Stimulated activated CD4-positive, alpha-beta T cell treated with anti-CD3 and anti-CD28 coated beads, Interleukin-4, amount 100 ng/mL, for 48 hours (primary cell): ENCODE measurements around the gene CDH23.

Source experiments
- DNase-seq, 2 donors: peaks; one replicate each; pipeline ENCODE4 v3.0.0-alpha.2; 2020; ENCODE audit warnings: low read depth in 2 of 2

CDH23 gene

GRCh38 chr10:71603754-71604153 is 207.0 kb downstream of the CDH23 start:
- no peak for DNase-seq

DNA sequence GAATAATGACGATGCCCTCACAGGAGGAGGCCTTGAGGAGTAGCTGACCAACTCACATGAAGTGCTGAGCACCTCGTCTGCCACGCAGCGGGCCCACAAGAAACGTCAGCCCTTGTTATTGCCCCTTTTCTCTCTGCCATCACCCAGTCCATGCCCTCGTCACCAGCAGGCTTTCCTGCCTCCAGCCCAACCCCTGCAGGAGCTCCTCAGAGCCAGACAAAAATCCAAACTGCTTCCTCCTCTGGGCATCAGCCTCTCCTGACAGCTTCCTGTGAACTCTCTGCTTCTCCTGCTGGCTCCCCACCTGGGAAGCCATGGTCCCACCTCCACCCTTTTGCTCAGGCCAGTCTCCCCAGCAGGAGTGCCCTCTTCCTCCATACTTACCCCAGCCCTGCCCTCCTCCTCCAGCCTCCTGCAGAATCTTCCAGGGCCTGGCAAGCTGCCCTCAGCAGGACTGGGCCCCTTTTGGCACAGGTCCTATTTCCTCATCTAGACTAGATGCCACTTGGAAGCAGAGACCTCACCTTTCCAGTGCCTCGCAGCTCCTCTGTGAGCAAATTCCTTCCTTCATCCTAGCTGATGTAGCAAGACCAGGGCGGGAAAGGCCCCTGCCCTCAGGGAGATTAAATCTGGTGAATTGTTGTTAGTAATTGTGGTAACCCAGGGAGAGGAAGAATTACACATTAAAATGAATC is 207.8 kb downstream of the CDH23 start:
- no peak for DNase-seq

DNA sequence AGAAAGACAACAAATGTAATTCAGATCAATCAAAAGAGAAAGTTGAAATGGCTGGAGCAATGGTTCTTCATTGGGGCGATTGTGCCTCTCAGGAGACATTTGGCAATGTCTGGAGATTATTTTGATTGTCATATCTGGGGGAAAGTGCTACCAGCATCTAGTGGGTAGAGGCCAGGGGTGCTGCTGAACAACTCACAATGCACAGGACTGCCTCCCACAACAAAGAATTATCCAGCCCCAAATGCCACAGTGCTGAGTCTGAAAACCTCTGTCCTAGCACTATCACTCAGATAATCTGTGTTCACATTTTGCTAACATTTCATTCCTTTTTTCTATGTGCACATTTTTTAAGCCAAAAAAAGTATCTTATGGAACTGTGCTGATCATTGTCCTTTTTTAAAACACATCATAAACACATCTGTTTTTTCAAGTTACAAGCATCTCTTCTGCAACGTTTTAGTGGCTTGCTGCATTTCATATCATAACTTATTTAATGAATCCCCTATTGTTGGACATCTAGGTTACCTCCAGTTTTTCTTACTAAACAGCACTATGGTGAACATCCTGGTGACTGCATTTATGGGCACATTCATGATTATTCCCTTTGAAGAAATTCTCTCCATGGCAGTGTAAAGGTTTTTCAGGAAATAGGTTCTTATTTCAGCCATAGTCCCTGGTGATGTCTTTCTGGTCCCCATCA is 208.7 kb downstream of the CDH23 start:
- DNase-seq = no peak

DNA sequence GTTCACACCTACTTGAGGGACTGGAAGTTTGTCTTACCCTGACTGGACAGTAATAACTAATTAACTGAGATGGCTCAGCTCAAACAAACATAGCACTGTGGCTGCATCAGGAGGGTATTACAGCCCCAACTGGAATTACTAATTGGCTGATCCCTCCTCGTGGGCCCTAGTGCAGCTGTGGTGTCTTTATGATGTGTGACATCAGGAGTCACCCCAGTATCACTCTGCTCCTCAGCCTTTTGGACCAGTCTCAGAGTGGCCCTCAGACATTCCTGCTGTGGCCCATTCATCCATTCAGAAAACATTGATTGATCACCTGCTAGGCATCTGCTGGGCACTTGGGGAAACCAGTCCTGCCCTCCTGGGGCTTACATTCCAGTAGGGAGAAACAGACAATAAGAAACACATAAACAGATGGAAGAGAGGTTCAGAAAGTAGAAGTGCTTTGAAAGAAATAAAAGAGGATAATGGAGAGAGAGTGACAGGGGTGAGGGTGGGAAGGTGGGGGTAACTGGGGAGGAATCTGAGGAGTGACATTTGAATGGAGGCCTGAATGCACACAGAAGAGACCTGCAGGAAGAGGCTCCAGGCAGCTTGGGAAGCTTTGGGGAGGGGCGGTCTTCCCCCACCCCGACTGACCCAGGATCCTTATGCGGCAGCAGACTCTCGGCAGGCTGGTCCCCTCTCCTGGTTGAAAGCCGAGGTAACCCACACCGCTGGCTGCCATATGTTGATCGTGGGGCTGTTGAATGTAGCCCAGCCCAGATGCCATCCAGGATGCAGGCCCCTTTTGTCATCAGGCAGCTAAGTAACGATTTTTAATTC is 209.7 kb downstream of the CDH23 start:
- no peak for DNase-seq

DNA sequence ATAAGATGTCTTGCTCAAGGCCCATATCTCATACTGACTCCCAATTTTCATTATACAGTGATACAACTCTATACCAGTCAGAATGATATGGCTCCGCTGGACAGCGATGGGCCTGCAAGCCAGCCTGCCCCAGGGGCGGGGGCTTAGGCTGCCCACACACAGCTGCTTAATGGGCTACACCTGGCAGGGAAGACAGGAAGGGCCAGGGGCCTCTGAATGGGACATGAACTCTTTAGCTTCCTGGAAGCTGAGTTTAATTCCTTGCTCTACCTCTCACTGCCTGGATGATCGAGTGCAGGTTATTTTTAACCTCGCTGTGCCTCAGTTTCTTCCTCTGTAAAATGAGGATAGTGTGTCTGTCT is 210.3 kb downstream of the CDH23 start:
- no peak for DNase-seq

GRCh38 chr10:71608819-71609768 is 212.4 kb downstream of the CDH23 start:
- DNase-seq = peak; percentile 59 to 70

DNA sequence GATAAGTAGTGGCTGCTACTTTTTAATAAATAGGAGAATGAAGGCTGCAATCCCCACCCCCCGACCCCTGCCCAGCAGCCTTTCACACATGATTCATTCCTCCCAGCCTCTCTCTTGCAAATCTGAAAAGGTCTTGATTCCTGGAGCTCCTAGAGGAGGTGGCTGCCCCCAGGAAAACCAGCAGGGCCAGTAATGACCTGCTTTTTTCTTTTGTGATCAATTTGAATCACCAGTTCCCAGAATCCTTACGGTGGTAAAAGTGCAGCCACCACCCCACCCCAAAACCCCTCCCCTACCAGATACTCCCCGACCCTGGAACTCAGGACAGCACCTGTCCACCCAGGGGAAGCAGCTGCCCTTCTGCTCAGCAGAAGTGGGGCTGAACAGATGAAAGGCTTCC is 213.9 kb downstream of the CDH23 start:
- no peak for DNase-seq

- no peak for DNase-seq
Measured at GRCh38 chr10:71611131-71611530, 214.4 kb downstream of the CDH23 start.

- no peak for DNase-seq
Measured at GRCh38 chr10:71611709-71612422, 215.1 kb downstream of the CDH23 start.

DNA sequence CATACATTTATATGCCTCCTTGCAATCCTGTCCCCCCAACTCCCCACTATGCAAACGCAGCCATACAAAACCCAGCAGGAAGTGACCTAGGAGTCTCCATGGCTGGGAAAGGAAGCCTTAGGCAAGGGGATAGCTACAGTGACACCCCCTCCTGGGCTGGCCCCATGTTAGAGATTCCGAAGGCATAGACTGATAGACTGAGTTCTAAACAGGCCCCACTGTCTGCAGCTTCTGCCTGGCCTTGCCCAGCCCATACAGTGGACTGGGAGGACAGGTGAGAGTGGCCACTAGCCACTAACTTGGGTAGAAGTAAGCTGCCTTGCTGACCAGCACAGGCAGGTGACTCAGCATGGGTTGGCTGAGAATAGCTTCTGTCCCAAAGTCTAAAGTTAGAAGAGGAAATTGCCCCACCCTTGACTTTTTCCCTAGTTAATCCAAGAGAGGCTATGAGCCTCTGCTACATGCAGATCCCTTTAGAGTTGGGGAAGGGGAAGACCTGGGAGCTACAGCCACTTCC is 216.6 kb downstream of the CDH23 start:
- DNase-seq = no peak

- no peak for DNase-seq
Measured at GRCh38 chr10:71613877-71614276, 217.2 kb downstream of the CDH23 start.

- DNase-seq = no peak
Measured at GRCh38 chr10:71614946-71615345, 218.2 kb downstream of the CDH23 start.

DNA sequence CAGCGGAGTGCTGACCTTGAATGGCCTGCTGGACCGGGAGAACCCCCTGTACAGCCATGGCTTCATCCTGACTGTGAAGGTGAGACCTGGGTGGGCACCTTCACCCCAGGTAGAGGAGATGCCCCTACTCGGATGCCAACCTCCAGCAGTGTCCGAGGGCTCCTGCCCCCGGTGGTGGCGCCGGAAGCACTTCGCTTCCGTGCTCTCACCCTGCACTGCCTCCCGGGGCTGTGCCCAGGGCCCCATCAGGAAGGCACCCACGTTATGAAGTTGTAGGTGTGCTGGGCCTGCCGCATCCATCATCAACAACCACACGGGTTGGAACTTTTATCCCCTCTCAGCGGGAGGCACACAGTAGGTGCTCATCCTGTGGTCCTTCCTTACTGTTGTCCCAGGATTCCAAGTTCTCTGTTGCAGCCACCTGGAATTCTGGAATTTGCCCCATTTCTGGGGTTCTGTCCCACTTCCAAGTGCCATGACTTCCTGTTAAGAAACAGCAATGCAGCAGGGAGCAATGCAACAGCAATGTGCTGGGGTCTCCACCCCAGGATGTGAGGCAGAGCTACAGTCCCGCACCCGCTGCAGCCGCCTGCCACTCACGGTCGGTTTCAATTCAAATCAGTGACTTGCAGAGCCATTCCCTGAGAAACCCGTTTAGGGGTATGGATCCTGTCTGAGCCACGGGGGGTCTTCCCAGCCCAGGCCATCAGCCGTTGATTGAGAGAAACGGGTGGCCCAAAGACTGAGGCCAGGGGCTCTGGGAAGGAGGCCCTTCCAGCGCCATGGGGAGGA is 219.0 kb downstream of the CDH23 start:
- DNase-seq = no peak

DNA sequence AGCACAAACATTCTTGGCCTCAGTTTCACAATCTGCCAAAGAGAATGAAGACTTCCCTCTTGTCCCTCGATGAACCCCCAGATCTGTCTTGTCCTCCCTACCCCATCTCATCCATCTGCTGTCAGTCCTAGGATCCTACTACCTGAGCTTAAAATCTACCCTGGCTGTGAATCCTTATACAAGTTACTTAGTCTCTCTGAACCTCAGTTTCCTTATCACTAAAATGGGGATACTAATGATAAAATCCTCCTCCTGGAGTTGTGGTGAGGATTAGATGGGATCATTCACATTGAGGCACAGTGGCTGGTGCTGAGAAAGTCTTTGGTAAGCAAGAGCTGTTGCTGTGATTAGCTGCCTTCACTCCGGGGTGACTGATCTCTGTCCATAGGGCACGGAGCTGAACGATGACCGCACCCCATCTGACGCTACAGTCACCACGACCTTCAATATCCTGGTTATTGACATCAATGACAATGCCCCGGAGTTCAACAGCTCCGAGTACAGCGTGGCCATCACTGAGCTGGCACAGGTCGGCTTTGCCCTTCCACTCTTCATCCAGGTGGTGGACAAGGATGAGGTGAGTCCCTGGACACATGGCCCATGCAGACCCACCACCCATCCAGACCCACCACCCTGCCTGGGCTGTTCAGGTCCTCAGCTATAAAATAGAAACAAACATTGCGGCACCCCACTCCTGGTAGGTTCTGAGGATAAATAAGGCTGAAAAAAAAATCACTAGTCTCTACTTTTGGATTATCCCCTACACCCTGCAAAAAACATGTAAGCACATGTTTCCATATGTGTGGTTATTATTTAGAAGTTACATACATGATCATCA is 220.3 kb downstream of the CDH23 start:
- no peak for DNase-seq

- DNase-seq = no peak
Measured at GRCh38 chr10:71618176-71618575, 221.5 kb downstream of the CDH23 start.

DNA sequence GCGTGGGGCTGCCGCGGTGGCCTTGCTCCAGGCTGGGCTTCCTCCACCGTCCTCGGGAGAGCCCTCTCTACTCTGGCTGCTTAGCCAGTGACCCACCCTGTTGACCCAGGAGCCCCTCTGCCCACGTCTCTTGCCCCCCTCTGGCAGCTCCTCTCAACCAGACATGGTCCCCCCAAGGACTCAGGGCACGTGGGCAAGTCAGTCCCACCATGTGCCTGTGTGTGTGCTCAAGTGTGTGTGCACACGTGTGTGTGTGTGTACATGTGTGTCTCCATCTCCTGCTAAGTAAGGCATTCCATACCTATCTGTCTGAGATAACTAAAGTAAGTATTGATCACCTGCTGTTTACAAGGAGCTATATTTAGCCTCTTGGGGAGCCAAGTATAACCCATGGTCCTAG is 221.9 kb downstream of the CDH23 start:
- no peak for DNase-seq

GRCh38 chr10:71620642-71621041 is 223.9 kb downstream of the CDH23 start:
- no peak for DNase-seq

DNA sequence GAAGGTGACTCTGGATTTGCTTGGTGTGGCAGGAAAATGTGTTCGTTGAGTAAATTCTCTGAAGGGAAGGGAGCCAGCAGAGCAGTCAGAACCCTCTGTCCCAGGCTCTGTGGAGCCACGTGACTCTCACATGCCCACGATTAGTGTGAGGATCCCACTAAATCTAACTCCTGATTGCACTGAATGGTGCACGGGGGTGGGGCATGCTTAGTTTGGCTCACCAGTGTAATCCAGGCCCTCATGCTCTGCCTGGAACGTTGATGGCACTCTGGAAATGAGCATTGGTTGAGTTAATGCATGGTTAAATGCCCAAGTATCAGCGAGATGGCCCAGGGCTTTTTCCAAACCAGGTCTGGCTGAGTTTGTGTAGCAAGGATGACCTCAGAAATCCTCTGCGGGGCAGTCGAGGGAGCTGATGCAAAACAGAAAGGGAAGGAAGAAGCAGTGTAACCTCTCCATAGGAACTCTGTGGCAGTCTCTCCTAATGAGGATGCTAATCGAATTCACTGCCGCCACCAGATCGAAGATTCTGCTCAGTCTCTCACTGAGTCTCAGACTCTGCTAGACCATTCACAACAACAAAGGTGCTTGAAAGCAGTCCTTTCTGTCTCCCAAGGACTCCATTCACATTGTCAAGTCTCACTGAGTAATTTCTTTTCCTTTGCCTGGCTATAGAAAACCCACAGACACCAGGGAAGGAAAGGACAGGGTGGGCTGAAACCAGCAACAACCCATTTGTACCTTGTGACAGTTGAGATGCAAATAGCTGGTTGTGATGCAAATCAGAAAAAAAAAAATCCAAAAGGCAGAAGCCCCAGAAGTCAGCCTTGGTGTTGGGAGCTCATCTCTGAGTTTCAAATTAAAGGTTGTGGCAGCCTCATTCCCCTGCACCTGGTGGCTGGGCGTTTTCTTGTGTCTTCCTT is 224.8 kb downstream of the CDH23 start:
- DNase-seq = no peak
